HepG2 (cell line): ENCODE data around the gene TLK2. TPM values are rescaled to one million over a fixed set of nuclear protein-coding genes. Genes with fewer than 3 reads are reported as not detected.

Experiments used
- ATAC-seq: fragments of 200-7000 bp; cut with Tn5 transposase; 3 replicates; pipeline ENCODE4 v1.9.1; 2020; ENCODE audit warnings: mild to moderate bottlenecking, moderate library complexity
- BruUV-seq: library from RNA; stranded (reverse); fragments of 400-500 nt; replicated peaks from 2 replicates; lab custom pipeline; 2021; lab: Mats Ljungman, UMichigan
- CTCF ChIA-PET: fragments of 300-600 bp; formaldehyde crosslinking; extraction: SDS; loops from one replicate; lab custom pipeline; 2021; ENCODE audit warnings: low total read pairs, inconsistent platforms, low intra/inter-chr PET ratio; lab: Yijun Ruan, JAX
- POLR2A ChIA-PET: fragments of 350-600 bp; sonication (Branson Sonifier 250); formaldehyde crosslinking; loops from one replicate; lab custom pipeline; 2020; ENCODE audit warnings: antibody characterized with exemption, inconsistent platforms; lab: Yijun Ruan, JAX
- DNase-seq: peaks from one replicate; pipeline ENCODE4 v3.0.0-alpha.2; 2015; ENCODE audit warnings: low spot score
- FAIRE-seq: peaks from 3 replicates; lab custom pipeline; 2011; peaks lifted over from hg19 to GRCh38; lab: Jason Lieb, UNC
- H2AFZ ChIP-seq: one replicate; pipeline ENCODE4 v1.6.1; 2011; ENCODE audit warnings: low read length, inconsistent platforms
- H3K27ac ChIP-seq: fragments of 300-600 bp; 3 replicates; pipeline ENCODE4 v1.8.0; 2011; ENCODE audit warnings: mixed run types, mild to moderate bottlenecking, mixed read lengths, low read length, inconsistent platforms; ENCODE audit not compliant: insufficient read depth; ENCODE audit errors: extremely low read length
- H3K27me3 ChIP-seq, 2 experiments: fragments of 200-600 bp in 1 of 2; 2 replicates in 1 of 2; 3 replicates in 1 of 2; pipeline versions ENCODE4 v1.6.0 to v1.8.0; 2011; ENCODE audit warnings: low read length in 2 of 2, mild to moderate bottlenecking in 2 of 2, moderate library complexity in 2 of 2, inconsistent platforms in 1 of 2; ENCODE audit not compliant: insufficient read depth in 2 of 2, control insufficient read depth in 1 of 2
- H3K36me3 ChIP-seq, 2 experiments: fragments of 200-600 bp in 1 of 2; replicated peaks in 1 of 2; 2 replicates in 1 of 2; 3 replicates in 1 of 2; pipeline versions ENCODE4 v1.5.1 to v1.8.0; 2011; ENCODE audit warnings: low read length in 2 of 2, inconsistent platforms in 1 of 2; ENCODE audit not compliant: insufficient read depth in 2 of 2, control insufficient read depth in 1 of 2
- H3K4me1 ChIP-seq: 2 replicates; pipeline ENCODE4 v1.5.1; 2012; ENCODE audit warnings: low read length, inconsistent platforms; ENCODE audit not compliant: insufficient read depth
- H3K4me2 ChIP-seq: 2 replicates; pipeline ENCODE4 v1.6.0; 2011; ENCODE audit warnings: low read depth, low read length, inconsistent platforms
- H3K4me3 ChIP-seq, 3 experiments: fragments of 200-600 bp in 1 of 3; sonication (generic), shearing (Covaris generic) in 1 of 3; replicated peaks in 1 of 3; 2 replicates each; pipeline ENCODE4 v1.5.1; 2011 to 2016; ENCODE audit warnings: low read length in 3 of 3, inconsistent platforms in 2 of 3, low read depth in 2 of 3, mild to moderate bottlenecking in 2 of 3, control low read depth in 1 of 3, mixed read lengths in 1 of 3; ENCODE audit not compliant: insufficient read depth in 1 of 3
- H3K79me2 ChIP-seq: one replicate; pipeline ENCODE4 v1.6.1; 2011; ENCODE audit warnings: low read length, inconsistent platforms; ENCODE audit not compliant: insufficient read depth
- H3K9ac ChIP-seq: 2 replicates; pipeline ENCODE4 v1.6.0; 2011; ENCODE audit warnings: mild to moderate bottlenecking, low read depth, low read length, inconsistent platforms; ENCODE audit not compliant: insufficient read depth
- H3K9me3 ChIP-seq: 2 replicates; pipeline ENCODE4 v1.5.1; 2012; ENCODE audit warnings: mild to moderate bottlenecking, low read length
- H4K20me1 ChIP-seq: 2 replicates; pipeline ENCODE4 v1.6.0; 2011; ENCODE audit warnings: inconsistent platforms, mild to moderate bottlenecking, low read length, moderate library complexity; ENCODE audit not compliant: insufficient read depth
- ARNT2 ChIP-seq: sonication (generic); formaldehyde crosslinking; IDR thresholded peaks from 2 replicates; pipeline ENCODE4 v1.8.0; 2022; ENCODE audit warnings: mild to moderate bottlenecking, low read depth, missing genetic modification reagents, moderate library complexity
- ETV5 ChIP-seq: IDR thresholded peaks from 2 replicates; pipeline ENCODE4 v1.6.1; 2018; ENCODE audit warnings: missing biosample characterization, missing genetic modification reagents, inconsistent platforms, borderline replicate concordance
- NCOR1 ChIP-seq: fragments of 200-600 bp; sonication (generic); IDR thresholded peaks from 2 replicates; pipeline ENCODE4 v1.7.0; 2017; ENCODE audit warnings: antibody characterized with exemption, low read length, borderline replicate concordance
- PHF20 ChIP-seq: sonication (generic); formaldehyde crosslinking; IDR thresholded peaks from 2 replicates; pipeline ENCODE4 v1.5.0; 2020; ENCODE audit warnings: mild to moderate bottlenecking, missing genetic modification reagents
- RNF2 ChIP-seq: fragments of 450-650 bp; conservative IDR thresholded peaks from 2 replicates; pipeline ENCODE4 v1.6.1; 2016; ENCODE audit warnings: low read depth
- SP2 ChIP-seq: sonication (generic); formaldehyde crosslinking; IDR thresholded peaks from 2 replicates; pipeline ENCODE4 v1.5.1; 2020; ENCODE audit warnings: mild to moderate bottlenecking, missing genetic modification reagents
- STAT5B ChIP-seq: sonication (generic); formaldehyde crosslinking; IDR thresholded peaks from 2 replicates; pipeline ENCODE4 v1.4.0; 2020; ENCODE audit warnings: missing genetic modification reagents
- THAP7 ChIP-seq: sonication (generic); formaldehyde crosslinking; IDR thresholded peaks from 2 replicates; pipeline ENCODE4 v1.8.1; 2023; ENCODE audit warnings: mild to moderate bottlenecking, missing genetic modification reagents
- ZBTB25 ChIP-seq: IDR thresholded peaks from 2 replicates; pipeline ENCODE4 v1.6.1; 2018; ENCODE audit warnings: missing genetic modification reagents
- ZNF263 ChIP-seq: sonication (generic); formaldehyde crosslinking; IDR thresholded peaks from 2 replicates; pipeline ENCODE4 v1.4.0; 2020; ENCODE audit warnings: missing genetic modification reagents
- ZNF672 ChIP-seq: sonication (generic); formaldehyde crosslinking; IDR thresholded peaks from 2 replicates; pipeline ENCODE4 v1.8.1; 2022; ENCODE audit warnings: missing genetic modification reagents
- ZNF703 ChIP-seq: sonication (generic); formaldehyde crosslinking; IDR thresholded peaks from 2 replicates; pipeline ENCODE4 v1.5.1; 2020; ENCODE audit warnings: missing genetic modification reagents, mild to moderate bottlenecking, moderate library complexity, borderline replicate concordance
- WGBS: methylation state at CpG from one replicate; pipeline ENCODE4 v1.1.6; 2017; ENCODE audit warnings: low lambda C conversion rate; 5-methylcytosine and 5-hydroxymethylcytosine counted together
- in situ Hi-C: cut with HindIII; loops from 2 replicates; pipeline ENCODE4 v1.10.0; 2017; ENCODE audit warnings: low pct_unique_long_range_greater_than_20kb; ENCODE audit not compliant: extremely low pct_ligation_motif_present
- intact Hi-C: fragments of 100-400 bp; cut with micrococcal nuclease; formaldehyde crosslinking; loops from one replicate; pipeline ENCODE4 v1.10.0; 2022; ENCODE audit not compliant: unreplicated experiment
- polyA plus RNA-seq, 8 experiments: library from polyadenylated mRNA; depleted of rRNA in 3 of 8; stranded (reverse) in 7 of 8; unstranded in 1 of 8; fragments of >200 nt; fragmentation: Illumina TruSeq in 4 of 8; extraction: Trizol in 4 of 8; gene quantifications; 2 replicates each; pipeline versions ENCODE4 v1.2.1 to v1.2.3, GENCODE V29; 2011 to 2016; ENCODE audit warnings: low read depth in 4 of 8, missing spikeins in 1 of 8, mixed read lengths in 1 of 8; ENCODE audit not compliant: insufficient read depth in 1 of 8
- total RNA-seq, 5 experiments: library from RNA; depleted of rRNA; stranded (reverse); fragments of >200 nt; fragmentation: Illumina TruSeq; extraction: Trizol; gene quantifications; 2 replicates each; pipeline ENCODE4 v1.2.3, GENCODE V29; 2016; ENCODE audit warnings: low read depth in 1 of 5
- TF ChIP-seq, protein P1 (sequence below): IDR thresholded peaks from 2 replicates; pipeline ENCODE4 v1.6.1; 2012; ENCODE audit warnings: inconsistent platforms
- TF ChIP-seq, protein P2 (sequence below): sonication (generic); formaldehyde crosslinking; IDR thresholded peaks from 2 replicates; pipeline ENCODE4 v1.5.0; 2020; ENCODE audit warnings: missing genetic modification reagents

The TLK2 gene
- total and polyA plus RNA-seq, 2 of the 13 experiments (the other 11 are each of a cell fraction or from before 2014, with no cell fraction given), result 58.7 to 60.8 TPM

- TF ChIP-seq NCOR1, result no peak
- no peak for TF ChIP-seq ARNT2 (CRISPR knock-in tag)
- no peak for TF ChIP-seq PHF20
- no peak for TF ChIP-seq ZNF263 (CRISPR knock-in tag)
- TF ChIP-seq ZNF672 (CRISPR knock-in tag), result no peak
- TF ChIP-seq, protein P1, sequence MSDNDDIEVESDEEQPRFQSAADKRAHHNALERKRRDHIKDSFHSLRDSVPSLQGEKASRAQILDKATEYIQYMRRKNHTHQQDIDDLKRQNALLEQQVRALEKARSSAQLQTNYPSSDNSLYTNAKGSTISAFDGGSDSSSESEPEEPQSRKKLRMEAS, result no peak
- TF ChIP-seq ETV5 (CRISPR knock-in tag), result no peak
Observed at GRCh38 chr17:62596662-62597061, 118.0 kb downstream of the TLK2 start (continued).

GRCh38 chr17:62597150-62597549, 118.5 kb downstream of the TLK2 start:
- Histone ChIP-seq H3K4me1 (no peaks in the 10 kb centered on the region), H3K4me2 (no peak overlapping the region)
- intact Hi-C loops, result no loop called here
- WGBS, result 94% methylated on average over 2 of the region's 2 CpGs
- no TSS peak for BruUV-seq
- TF ChIP-seq THAP7 (no peak), ZBTB25 (CRISPR knock-in tag) (no peak), PHF20 (no peak), SP2 (no peak), STAT5B (CRISPR knock-in tag) (no peak), RNF2 (no peak), ZNF703 (no peak)
- TF ChIP-seq, protein P2, sequence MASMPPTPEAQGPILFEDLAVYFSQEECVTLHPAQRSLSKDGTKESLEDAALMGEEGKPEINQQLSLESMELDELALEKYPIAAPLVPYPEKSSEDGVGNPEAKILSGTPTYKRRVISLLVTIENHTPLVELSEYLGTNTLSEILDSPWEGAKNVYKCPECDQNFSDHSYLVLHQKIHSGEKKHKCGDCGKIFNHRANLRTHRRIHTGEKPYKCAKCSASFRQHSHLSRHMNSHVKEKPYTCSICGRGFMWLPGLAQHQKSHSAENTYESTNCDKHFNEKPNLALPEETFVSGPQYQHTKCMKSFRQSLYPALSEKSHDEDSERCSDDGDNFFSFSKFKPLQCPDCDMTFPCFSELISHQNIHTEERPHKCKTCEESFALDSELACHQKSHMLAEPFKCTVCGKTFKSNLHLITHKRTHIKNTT, result no peak
- TF ChIP-seq, all 625 proteins: peak for 0
- in situ Hi-C loops, result no loop called here
- H2AFZ ChIP-seq, result no peak overlapping the region
- ATAC-seq (no peak), DNase-seq (no peak), FAIRE-seq (no peak)
- ChIA-PET POLR2A (no interaction called here), CTCF (no interaction called here)
- no peak overlapping the region for H3K27ac ChIP-seq
- H3K79me2 ChIP-seq, result no peaks in the 10 kb centered on the region
- H3K36me3 ChIP-seq, result peaks cover 6 to 73% of the 10 kb centered on the region in 2 experiments
- no peaks in the 10 kb centered on the region for H4K20me1 ChIP-seq
- no peaks in the 10 kb centered on the region for H3K9me3 ChIP-seq
- no peaks in the 10 kb centered on the region for H3K27me3 ChIP-seq
- no peak overlapping the region for H3K9ac ChIP-seq
- no peak overlapping the region for H3K4me3 ChIP-seq
